SH-SY5Y (cell line): ENCODE data around the gene GOLGB1.

Source experiments
- GATA2 ChIP-seq: IDR thresholded peaks from 2 replicates; pipeline ENCODE4 v1.6.1; 2011; ENCODE audit warnings: mild to moderate bottlenecking, low read depth, low read length
- GATA3 ChIP-seq: IDR thresholded peaks from 2 replicates; pipeline ENCODE4 v1.6.1; 2011; ENCODE audit warnings: low read depth, mild to moderate bottlenecking, low read length, moderate library complexity

- TF ChIP-seq GATA2 (no peak), GATA3 (no peak)
These were observed 8.4 kb upstream of the GOLGB1 start for GRCh38 chr3:121757812-121758545.
